SK-N-SH treated with all-trans-retinoic acid at 6 μM for 48 hours (cell line): ENCODE results near the gene MAML3.

Source experiments
- ATAC-seq: fragments of 200-7000 bp; cut with Tn5 transposase; 3 replicates; pipeline ENCODE4 v1.9.1; 2020; ENCODE audit warnings: mild to moderate bottlenecking, moderate library complexity
- ARNTL ChIP-seq: fragments of 450-650 bp; formaldehyde crosslinking; IDR thresholded peaks from 2 replicates; pipeline ENCODE4 v1.5.0; 2020; ENCODE audit warnings: low read depth, mild to moderate bottlenecking, moderate library complexity, borderline replicate concordance
- BACH2 ChIP-seq: fragments of 250-450 bp; sonication (Bioruptor Pico); IDR thresholded peaks from 2 replicates; pipeline ENCODE4 v1.9.0; 2021; ENCODE audit warnings: mild to moderate bottlenecking, borderline replicate concordance
- CREB5 ChIP-seq: fragments of 250-450 bp; sonication (Bioruptor Pico); IDR thresholded peaks from 2 replicates; pipeline ENCODE4 v1.5.1; 2020; ENCODE audit warnings: low read depth, mild to moderate bottlenecking, moderate library complexity
- CSDC2 ChIP-seq: fragments of 250-450 bp; sonication (Bioruptor Pico); IDR thresholded peaks from 2 replicates; pipeline ENCODE4 v1.5.0; 2020; ENCODE audit warnings: mild to moderate bottlenecking, moderate library complexity
- CSRNP3 ChIP-seq: fragments of 250-450 bp; sonication (Bioruptor Pico); IDR thresholded peaks from 2 replicates; pipeline ENCODE4 v1.5.1; 2021; ENCODE audit warnings: mild to moderate bottlenecking, moderate library complexity
- GLIS3 ChIP-seq: fragments of 250-450 bp; sonication (Bioruptor Pico); IDR thresholded peaks from 2 replicates; pipeline ENCODE4 v1.5.0; 2020; ENCODE audit warnings: mild to moderate bottlenecking, moderate library complexity
- ISL1 ChIP-seq: fragments of 250-450 bp; sonication (Bioruptor Pico); IDR thresholded peaks from 2 replicates; pipeline ENCODE4 v2.1.2; 2022; ENCODE audit warnings: mild to moderate bottlenecking, moderate library complexity
- OSR1 ChIP-seq: fragments of 250-450 bp; sonication (Bioruptor Pico); IDR thresholded peaks from 2 replicates; pipeline ENCODE4 v1.8.0; 2022; ENCODE audit warnings: moderate library complexity, mild to moderate bottlenecking, inconsistent platforms
- PATZ1 ChIP-seq: fragments of 250-450 bp; sonication (Bioruptor Pico); IDR thresholded peaks from 2 replicates; pipeline ENCODE4 v1.8.0; 2020; ENCODE audit warnings: mild to moderate bottlenecking, moderate library complexity, borderline replicate concordance
- POU6F1 ChIP-seq: fragments of 250-450 bp; sonication (Bioruptor Pico); IDR thresholded peaks from 2 replicates; pipeline ENCODE4 v1.8.0; 2021; ENCODE audit warnings: low read depth, mild to moderate bottlenecking, moderate library complexity, borderline replicate concordance
- PPARA ChIP-seq: fragments of 250-450 bp; sonication (Bioruptor Pico); IDR thresholded peaks from 2 replicates; pipeline ENCODE4 v1.5.0; 2020; ENCODE audit warnings: mild to moderate bottlenecking, borderline replicate concordance
- RARB ChIP-seq: fragments of 250-450 bp; sonication (Bioruptor Pico); IDR thresholded peaks from 2 replicates; pipeline ENCODE4 v1.8.0; 2021; ENCODE audit warnings: mild to moderate bottlenecking, moderate library complexity
- SNAI2 ChIP-seq: fragments of 250-450 bp; sonication (Bioruptor Pico); IDR thresholded peaks from 2 replicates; pipeline ENCODE4 v1.5.0; 2020; ENCODE audit warnings: mild to moderate bottlenecking, moderate library complexity
- TCF4 ChIP-seq: fragments of 250-450 bp; sonication (Bioruptor Pico); IDR thresholded peaks from 2 replicates; pipeline ENCODE4 v1.8.0; 2021; ENCODE audit warnings: mild to moderate bottlenecking, moderate library complexity, borderline replicate concordance
- TOX ChIP-seq: fragments of 250-450 bp; sonication (Bioruptor Pico); IDR thresholded peaks from 2 replicates; pipeline ENCODE4 v1.8.0; 2021; ENCODE audit warnings: mild to moderate bottlenecking, moderate library complexity, borderline replicate concordance
- TSHZ2 ChIP-seq: fragments of 250-450 bp; sonication (Bioruptor Pico); IDR thresholded peaks from 2 replicates; pipeline ENCODE4 v1.5.0; 2020; ENCODE audit warnings: mild to moderate bottlenecking, moderate library complexity
- ZC3H10 ChIP-seq: fragments of 250-450 bp; sonication (Bioruptor Pico); IDR thresholded peaks from 2 replicates; pipeline ENCODE4 v1.5.1; 2021; ENCODE audit warnings: mild to moderate bottlenecking, moderate library complexity
- ZFP3 ChIP-seq: fragments of 250-450 bp; sonication (Bioruptor Pico); IDR thresholded peaks from 2 replicates; pipeline ENCODE4 v1.5.0; 2020; ENCODE audit warnings: mild to moderate bottlenecking, moderate library complexity
- ZFP30 ChIP-seq: fragments of 450-650 bp; formaldehyde crosslinking; IDR thresholded peaks from 2 replicates; pipeline ENCODE4 v1.5.0; 2022; ENCODE audit warnings: mild to moderate bottlenecking, moderate library complexity
- ZNF565 ChIP-seq: fragments of 450-650 bp; formaldehyde crosslinking; conservative IDR thresholded peaks from 2 replicates; pipeline ENCODE4 v1.5.0; 2020; ENCODE audit warnings: low read depth, mild to moderate bottlenecking, moderate library complexity
- ZNF70 ChIP-seq: fragments of 450-650 bp; formaldehyde crosslinking; IDR thresholded peaks from 2 replicates; pipeline ENCODE4 v1.5.0; 2020; ENCODE audit warnings: mild to moderate bottlenecking, moderate library complexity
- ZNF8 ChIP-seq: fragments of 450-650 bp; formaldehyde crosslinking; IDR thresholded peaks from 2 replicates; pipeline ENCODE4 v1.5.0; 2020; ENCODE audit warnings: mild to moderate bottlenecking, moderate library complexity

MAML3 gene

GRCh38 chr4:139878050-139878449 is 275.9 kb downstream of the MAML3 start:
- TF ChIP-seq CREB5 (CRISPR knock-in tag) (no peak), CSDC2 (CRISPR knock-in tag) (no peak), TCF4 (CRISPR knock-in tag) (no peak), TSHZ2 (CRISPR knock-in tag) (no peak), ZC3H10 (CRISPR knock-in tag) (no peak), GLIS3 (CRISPR knock-in tag) (no peak), CSRNP3 (CRISPR knock-in tag) (no peak), ISL1 (CRISPR knock-in tag) (no peak)
- no peak for ATAC-seq

- peak; percentile 53; the same call in 2 of the 3 replicates for ATAC-seq
- TF ChIP-seq TOX (CRISPR knock-in tag) (no peak), ZNF565 (CRISPR knock-in tag) (no peak), GLIS3 (CRISPR knock-in tag) (no peak), TCF4 (CRISPR knock-in tag) (no peak), BACH2 (CRISPR knock-in tag) (no peak), ZFP3 (CRISPR knock-in tag) (no peak), ZFP30 (CRISPR knock-in tag) (no peak), CREB5 (CRISPR knock-in tag) (no peak), POU6F1 (no peak), ZNF8 (CRISPR knock-in tag) (no peak), CSDC2 (CRISPR knock-in tag) (no peak), ZC3H10 (CRISPR knock-in tag) (no peak), PATZ1 (CRISPR knock-in tag) (no peak), ZNF70 (no peak), SNAI2 (CRISPR knock-in tag) (no peak), RARB (no peak), OSR1 (no peak), ARNTL (CRISPR knock-in tag) (no peak), PPARA (CRISPR knock-in tag) (no peak)
Observed at GRCh38 chr4:139876337-139876941, 277.5 kb downstream of the MAML3 start.
